Measurements from ENCODE around the gene COA8.

Gene COA8

DNA sequence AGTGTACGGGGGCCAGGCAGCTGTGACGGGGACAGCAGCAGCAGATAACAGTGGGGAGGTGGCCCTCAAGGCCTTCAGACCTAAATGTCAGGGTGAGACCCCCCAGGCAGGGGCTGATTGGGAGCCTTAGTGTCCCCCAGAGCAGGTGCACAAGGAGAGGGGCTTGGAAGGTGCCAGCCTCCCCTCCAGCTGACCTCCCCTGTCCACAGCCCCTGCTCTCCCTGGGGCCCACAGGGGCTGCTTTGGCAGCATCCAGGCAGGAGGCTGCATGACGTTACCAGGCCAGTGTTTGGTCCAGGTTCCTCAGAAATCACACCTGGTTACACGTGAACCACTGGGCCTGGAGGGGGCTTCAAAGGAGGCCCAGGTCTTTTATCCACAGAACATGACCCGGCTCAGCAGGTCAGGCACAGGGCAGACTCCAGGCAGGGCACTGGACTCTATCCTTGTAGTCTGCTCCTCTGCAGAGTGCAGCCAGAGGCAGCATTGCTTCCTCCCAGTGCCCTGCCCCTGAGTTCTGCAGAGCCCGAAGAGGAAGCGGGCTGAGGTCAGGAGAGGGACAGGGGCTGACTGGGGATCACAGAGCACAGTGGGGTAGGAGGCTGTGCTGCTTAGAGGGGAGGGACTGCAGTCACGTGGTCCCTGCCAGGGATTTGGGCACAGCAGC lies 36.4 kb upstream of the COA8 start:
- DNase-seq = no peak

DNA sequence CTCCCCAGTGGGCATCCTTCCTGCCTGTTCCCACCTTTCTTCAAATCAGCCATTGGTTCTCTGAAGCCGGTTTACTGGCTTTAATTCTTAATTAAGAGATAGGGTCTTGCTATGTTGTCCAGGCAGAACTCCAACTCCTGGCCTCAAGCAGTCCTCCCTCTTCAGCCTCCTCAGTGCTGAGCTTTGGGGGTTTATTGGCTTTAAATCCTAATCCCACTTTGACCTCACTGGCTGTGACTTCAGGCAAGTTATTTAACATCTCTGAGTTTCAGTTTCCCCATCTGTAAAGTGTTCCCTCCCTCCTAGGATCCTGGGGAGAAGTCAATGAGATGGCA lies 35.9 kb upstream of the COA8 start:
- no peak for DNase-seq

DNA sequence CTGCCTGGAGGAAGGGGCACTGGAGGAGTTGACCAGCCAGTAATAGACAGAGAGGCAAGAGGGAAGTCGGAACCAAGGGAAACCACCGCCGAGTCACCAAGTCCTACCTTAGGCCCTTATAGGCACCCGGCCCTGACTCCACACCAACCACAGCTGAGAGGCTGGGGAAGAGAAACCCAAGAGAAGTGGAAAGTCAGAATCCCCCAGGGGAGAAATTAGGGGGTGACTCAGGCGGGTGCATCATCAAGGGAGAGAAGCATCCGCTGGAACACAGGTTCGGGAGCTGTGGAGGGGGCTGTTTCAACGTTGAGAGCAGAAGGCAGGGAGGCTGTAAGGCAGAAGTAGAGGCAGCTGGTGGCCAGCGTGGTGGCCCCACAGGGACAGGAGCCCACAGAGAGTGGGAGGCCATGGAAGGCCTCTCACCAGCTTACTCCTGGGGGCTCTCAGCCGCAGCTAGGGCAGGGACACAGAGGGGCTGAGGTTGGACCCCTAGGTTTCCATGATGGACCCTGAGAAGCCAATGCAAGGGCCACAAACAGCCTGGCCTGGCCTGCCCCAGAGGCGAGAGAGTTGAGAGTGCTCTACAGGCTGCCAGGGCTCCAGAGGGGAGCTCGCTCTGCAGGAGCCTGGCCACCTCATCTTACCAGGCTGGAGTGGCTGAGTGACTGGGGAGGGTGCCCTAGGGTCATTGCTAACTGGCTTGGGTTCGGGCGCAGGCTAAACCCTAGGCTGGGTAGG lies 35.2 kb upstream of the COA8 start:
- DNase-seq = no peak

DNA sequence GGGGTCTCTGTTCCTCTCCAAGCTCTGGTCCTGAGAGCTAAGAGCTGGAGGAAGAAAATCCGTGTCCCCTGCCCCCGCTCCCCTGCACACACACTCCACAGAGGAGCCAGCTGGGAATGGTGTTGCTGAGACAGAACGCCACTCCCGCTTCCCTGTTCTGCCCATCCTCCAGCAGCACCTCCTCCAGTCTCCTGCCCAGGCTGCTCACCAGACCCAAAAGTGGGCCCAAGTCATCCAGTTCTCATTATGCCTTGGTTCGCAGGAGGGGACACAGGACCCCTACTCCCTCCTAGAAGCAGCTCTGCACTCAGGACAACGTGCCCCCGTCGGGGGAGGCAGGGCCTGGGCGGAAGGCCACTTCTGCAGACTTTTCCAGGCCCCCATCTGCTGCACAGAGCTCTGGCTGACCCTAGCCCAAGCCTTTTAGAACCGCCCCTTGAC lies 34.6 kb upstream of the COA8 start:
- DNase-seq = no peak

DNA sequence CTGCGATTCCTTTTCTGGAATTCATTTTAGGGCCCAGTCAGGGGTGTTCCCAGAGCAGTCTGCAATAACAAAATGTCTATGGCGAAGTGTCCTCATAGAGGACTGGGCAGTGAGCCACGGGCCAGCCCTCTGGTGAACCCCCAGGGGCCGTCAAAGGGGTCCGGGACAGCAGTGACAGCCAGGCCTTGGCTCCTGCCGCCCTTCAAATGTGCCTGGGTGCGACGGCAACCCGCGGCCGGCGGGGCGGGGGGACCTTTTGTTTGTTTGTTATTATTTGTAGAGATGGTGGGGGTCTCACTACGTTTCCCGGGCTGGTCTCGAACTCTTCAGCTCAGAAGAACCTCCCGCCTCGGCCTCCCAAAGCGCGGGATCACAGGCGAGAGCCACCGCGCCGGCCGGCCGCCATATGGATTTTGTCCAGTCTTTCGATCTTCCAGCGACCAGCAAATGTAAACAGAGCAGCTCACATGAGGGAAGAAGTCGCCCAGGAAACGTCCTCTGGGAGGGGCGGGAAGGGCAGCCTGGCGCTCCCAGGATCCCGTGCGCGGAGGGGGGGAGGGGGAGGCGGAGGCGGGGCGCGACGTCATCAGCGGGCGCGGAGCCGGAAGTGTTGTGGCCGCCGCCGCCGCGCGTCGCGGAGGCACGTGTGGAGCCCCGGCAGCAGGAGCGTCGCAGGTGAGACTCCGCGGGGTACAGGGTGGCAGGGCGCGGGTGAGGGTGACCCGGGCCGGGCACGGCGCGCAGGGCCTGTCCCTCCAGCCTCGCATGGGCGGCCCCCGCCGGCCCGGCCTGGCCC lies 34.0 kb upstream of the COA8 start, which contains the start of gene TRMT61A:
TSS of gene TRMT61A (plus strand) at position 610 of the 796 bp plus-strand sequence. CDS start 783 bp downstream, outside the sequence.
- peak; percentile 76 for DNase-seq

DNA sequence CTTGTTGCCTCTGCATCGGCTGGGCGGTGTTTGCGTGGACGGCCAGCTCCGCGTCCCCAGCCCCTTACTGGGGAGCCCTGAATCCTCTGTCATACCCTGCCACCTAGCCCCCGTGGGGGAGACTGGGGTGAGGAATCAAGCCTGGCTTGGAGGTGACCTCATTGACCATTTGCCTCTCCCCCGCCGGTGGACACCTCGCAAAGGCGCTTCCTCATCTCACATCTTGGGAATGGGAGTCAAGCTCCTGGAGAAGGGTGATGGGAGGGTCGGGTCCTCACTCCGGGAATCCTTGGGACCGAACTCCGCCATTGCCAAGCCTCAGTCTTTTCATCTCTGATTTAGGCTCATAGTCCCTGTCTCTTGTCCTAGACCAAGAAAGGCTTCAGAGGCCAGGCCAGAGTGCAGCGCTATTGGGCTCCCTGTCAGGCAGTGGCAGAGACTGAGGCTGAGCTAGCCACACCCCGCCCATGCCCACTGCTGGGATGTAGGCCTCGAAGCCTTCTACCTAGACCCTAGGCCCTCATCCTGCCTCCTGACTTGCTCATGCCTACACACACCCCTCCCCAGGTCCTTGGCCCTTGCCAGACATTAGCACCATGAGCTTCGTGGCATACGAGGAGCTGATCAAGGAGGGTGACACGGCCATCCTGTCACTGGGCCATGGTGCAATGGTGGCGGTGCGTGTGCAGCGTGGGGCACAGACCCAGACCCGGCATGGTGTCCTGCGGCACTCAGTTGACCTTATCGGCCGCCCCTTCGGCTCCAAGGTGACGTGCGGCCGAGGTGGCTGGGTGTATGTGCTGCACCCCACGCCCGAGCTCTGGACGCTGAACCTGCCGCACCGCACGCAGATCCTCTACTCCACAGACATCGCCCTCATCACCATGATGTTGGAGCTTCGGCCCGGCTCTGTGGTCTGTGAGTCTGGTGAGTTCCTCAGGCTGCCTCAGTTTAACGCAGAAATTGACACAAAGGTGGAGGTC lies 33.1 kb upstream of the COA8 start:
- DNase-seq = no peak

DNA sequence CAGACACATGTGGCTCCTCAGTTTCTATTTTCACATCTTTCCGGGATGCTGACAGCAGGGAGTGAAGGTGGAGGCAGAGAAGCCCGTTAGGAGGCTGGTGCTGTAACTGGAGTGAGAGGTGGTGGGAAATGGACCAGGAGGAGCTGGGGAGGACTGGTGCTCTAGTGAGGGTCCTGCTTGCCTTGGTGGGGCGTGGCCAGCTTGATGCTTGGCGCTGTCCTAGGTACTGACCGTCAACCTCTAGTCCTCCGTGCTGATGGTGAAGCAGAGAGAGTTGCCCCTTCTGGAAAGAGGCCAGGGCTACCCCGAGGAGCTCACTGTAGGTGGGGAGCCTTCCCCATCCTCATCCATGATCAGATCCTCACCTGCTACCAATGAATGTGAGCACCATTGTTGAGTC lies 32.4 kb upstream of the COA8 start:
- no peak for DNase-seq

DNA sequence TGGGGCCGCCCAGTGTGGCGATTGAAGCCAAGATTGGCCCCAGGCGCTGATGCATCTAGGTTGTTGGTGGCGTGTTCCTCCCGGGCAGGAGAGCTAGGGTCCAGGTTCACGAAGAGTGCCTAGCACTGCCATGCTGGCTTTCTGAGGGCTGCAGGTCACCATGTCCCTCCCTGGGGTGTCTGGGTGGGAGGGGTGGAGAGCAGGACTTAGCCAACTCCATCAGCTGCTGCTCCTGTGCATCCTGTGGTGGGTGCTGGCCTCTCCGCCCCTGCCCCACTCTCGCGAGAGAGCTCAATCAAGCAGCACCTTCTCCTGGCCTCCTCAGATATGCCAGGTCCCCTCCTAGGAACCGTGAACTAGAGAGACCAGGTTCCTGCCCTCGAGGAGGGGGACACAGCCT lies 31.9 kb upstream of the COA8 start:
- DNase-seq = no peak

DNA sequence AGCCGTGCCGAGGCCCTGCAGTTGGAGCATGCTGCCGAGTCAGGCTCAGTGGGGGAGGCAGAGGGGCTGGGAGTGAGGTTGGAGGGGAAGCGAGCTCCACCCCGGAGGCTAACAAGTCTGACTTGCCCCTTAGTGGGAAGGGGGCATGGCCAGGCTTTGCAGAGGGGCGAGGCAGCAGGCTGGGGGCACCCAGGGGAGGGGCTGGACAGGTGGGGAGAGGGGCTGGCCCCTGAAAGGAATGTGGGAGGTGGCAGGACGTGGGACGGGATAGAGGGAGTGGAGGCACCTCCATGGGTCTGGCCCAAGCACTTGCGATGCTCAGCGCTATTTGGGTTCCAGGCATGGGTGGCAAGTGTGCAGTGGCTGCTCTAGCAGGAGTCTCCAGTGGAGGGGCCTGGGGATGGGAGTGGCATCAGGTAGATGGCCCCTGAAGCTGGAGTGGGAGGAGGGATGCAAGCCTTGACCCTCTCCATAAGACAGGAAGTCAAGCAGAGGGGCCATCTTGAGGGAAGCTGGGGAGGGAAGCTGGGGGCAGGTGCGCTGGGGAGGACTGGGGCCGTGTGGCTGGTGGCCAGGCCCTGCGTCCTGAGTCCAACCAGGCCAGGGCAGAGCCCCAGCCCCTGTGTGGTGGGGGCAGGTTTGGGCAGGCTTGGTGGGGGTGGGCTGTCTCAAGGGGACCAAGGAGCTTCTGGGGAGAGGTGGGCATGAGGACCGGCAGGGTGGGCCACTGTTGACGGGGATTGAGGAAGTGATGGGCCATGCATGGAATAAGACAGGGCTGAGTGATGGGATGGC lies 31.1 kb upstream of the COA8 start:
- no peak for DNase-seq

DNA sequence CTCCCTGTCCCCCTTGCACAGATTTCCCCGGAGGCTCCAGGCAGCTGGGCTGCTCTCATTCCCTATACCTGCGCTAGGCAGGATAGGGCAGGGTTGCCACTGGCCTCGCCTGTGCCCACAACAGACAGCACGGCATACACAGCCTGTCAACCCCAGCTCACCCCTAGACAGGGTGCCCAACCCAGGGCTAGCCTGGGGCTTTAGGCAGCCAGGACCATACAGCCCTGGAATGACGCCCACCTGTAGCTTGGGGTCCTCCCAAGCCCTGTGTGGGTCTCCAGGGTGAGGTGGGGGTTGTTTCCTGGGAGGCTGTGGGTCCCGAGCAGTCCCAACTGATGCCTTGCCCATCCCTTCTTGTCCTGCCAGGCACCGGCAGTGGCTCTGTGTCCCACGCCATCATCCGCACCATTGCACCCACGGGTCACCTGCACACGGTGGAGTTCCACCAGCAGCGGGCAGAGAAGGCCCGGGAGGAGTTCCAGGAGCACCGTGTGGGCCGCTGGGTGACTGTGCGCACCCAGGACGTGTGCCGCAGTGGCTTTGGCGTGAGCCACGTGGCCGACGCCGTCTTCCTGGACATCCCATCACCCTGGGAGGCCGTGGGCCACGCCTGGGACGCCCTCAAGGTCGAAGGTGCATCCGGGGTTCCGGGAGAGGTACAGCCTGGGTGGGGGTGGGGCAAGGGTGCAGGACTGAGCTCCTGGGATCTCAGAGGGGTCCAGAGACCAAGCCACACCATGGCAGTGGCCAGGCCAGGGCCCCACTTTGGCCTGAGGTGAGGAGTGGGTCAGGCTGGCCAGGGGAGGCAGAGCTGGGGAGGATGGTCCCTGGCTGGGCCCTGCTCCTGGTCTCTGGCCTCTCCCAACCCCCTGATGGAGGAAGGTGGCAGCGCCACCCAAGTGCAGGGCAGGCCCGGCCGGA lies 30.3 kb upstream of the COA8 start:
- DNase-seq = no peak

DNA sequence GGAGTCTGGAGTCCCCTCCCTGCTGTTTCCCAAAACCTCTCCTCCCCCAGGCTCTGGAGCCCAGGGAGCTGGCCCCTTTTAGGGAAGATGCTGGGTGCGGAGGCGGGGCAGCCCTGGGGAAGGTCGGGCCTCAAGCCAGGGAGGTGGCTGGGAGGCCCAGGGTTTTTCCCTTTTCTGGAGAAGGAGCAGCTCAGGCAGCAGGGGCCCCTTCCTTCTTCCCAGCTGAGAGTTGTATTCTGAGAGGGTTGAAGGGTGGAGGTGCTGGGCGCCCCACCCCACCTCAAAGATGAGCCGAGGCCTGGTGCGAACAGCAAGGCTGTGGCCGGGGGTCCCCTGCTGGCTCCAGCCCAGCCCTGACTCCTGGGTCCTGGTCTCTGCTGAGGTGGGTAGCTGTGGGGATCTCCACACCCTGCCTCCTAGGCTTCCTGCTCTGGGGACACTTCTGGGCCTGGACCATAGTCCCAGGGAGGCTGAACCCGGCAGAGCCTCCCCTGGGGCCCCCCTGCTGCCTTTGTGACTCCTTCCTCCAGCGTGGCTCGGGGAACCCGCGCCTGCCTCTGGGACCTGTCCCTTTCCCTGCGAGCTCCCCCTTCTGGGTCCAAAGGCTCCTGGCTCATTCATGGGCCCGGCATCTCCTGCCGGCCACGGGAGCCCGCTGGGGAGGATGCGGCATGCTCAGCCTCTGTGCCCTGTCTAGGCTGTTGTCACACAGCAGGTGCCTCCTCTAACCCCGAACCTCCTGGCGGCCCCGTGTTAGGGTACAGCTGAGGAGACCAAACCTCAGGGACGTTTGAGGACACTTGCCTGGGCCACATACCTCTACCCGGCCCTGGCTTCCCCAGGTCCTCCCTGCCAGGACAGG lies 29.4 kb upstream of the COA8 start:
- DNase-seq = no peak

DNA sequence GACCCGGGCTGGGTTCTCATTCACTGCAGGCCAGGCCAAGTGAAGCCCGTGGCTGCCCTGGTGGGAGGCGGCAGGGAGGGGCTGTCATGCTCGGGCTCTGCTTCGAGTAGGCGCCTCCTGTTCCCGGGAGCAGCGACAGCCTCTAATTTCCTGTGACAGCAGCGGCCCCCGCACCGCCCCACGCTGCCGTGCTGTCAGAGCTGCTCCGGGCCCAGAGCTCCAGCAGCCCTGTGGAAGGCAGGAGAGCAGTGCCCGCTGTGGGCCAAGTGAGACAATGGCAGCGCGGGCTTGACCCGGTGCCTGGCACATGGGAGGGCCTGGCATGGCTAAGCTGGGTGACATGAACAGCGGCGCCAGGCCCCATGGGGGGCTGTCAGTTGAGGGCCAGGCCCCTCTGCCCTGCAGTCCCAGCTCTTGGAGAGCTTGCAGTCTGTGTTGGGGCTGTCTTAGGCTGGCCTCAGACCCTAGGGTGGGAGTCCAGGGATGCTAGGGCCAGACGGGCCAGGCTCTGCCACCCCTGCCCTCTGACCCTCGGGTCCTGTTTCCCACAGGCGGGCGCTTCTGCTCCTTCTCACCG lies 28.7 kb upstream of the COA8 start:
- DNase-seq = no peak

DNA sequence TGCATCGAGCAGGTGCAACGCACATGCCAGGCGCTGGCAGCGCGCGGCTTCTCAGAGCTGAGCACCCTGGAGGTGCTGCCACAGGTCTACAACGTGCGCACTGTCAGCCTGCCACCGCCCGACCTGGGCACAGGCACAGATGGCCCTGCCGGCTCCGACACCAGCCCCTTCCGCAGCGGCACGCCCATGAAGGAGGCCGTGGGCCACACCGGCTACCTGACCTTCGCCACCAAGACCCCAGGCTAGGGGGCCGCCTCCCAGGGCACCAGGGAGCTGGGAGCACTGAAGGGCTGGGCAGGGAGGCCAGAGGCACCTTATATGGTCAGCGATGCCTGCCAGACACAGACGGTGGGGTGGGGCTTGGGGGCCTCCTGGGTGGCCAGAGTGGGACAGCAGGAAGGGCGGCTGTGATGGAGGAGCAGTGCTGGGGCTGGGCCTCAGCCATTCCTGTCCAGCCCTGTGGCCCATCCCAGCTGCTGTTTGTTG lies 28.1 kb upstream of the COA8 start:
- no peak for DNase-seq

DNA sequence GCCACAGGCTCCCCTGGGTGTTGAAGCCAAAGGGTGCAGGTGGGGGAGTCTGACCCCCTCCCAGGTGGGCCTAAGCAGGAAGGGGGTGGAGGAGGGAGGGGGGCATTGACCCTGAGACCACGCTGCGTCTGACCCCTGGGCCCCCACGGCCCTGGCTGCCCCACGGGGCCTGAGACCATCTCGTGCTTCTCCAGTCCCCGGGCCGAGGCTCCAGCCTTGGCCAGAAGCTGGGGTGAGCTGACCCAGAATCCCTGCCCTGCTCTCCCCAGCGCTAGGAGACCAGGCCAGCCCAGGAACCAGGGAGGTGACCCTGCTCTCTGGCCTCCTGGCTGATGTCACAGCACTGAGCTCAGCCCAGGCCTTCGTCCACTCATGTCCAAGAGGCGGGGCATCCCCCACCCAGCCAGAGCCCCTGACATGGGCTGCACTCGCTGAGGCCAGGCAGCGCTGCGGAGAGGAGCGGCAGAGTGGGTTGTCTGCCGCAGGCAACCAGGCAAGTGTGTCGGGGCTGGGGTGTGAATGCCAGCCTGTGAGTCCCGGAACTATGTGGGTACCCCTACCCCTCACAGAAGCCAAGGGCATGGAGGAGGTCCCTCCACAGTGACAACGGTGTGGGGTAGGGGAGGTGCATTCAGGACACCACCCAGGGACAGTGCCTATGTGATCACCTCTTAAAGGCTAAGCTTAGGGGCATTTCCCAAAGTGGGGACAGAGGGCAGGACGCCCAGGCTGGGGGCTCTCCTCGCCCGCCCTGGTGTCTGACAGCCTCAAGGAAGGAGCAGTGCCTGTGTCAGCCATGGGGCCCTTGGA lies 27.5 kb upstream of the COA8 start:
- no peak for DNase-seq

DNA sequence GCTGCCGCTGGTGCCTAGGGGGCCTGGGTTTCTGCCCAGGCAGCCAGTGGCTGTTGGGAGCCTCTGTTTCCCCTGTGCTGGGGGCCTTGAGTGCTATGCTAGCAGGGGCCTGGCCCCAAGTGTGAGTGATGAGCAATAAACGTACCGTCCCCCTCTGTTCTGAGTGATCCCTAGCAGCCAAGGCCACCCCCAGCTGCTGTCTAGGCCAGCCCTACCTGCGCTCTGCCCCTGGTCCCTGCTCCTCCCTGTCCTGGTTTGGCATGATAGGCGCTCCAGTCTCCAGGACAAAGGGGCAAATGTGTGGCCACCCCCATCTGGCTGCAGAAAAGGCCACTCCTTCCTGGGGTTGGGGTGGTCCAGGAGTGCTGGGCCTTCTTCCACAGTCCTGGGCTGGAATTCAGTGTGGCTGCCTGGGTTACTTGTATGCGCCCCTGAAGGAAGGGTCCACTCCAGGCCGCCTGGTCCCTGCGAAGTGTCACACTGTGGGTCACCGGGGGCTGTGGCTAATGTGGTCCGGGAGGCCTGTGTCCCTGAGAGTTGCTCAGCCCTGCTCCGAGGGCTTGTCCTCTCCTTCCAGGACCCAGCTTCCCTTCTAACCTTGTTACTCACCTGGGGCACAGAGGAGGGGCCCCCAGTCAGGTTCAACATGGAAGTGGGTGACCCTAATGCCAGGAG lies 26.7 kb upstream of the COA8 start:
- DNase-seq = no peak

DNA sequence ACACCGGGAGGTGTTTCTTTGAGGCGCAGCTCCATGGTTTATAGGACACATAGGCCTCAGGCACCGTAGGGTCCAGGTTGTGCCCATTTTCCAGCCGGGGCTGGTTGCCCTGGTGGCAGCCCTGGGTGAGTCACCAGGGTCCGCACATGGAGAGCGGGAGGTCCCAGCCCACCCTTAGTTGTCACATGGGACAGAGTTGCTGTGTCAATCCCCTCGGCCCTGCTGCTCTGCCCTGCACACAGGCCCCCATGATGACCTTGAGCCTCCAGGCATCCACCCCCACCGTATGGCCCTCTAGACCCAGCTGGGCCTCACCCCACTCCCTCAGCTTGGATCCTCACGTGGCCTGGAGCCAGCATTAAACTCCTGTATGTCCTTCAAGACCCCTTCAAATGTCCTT lies 26.1 kb upstream of the COA8 start:
- no peak for DNase-seq

DNA sequence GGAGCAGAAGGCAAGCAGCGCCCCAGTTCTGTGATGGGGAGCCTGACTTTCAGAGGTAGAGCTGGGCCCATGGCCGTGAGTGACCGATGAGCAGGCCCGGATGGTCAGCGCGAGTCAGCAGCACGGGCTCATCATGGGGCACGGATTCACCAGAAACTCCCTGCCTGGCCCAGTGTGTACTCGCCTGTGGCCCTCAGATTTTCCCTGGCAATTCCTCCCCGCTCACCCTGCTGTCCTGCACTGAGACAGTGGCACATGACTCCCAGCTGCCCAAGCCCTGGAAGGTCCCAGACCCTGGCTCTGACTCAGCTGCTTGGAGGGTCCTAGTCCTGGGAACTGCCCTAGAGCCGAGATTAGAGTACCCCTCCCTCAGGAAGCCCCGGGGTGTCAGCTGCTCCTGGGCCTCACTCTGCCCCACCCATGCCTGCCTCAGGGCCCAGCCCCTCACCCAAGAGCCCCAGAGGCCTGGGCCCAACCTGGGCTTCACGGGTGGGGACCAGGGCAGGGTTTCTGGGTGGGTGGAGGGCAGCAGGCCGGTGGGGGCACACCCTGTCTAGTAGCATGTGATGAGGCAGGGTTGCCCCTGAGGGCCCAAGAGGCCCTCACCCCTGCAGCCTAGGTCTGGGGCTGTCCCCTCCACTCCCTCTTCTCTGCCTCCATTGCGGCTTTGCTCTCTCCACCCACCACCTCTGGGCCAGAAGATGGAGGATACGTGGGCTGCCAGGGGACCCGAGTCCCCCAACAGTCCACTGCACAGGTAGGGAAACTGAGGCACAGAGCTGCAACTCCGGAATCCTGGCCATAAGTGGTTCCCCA lies 25.4 kb upstream of the COA8 start:
- DNase-seq = no peak
